HG03135 (cell line): Measurements from ENCODE around the gene TRIM14.
"Not testable (repeated sequence)": the region's sequence is repeated elsewhere in the genome, so short reads cannot be mapped to it uniquely, and the experiment has no call there.

Experiments used
- ATAC-seq: cut with Tn5 transposase; IDR thresholded peaks from one replicate; pipeline ENCODE4 v1.9.1; 2021; ENCODE audit warnings: mild to moderate bottlenecking, moderate library complexity; ENCODE audit not compliant: unreplicated experiment

TRIM14 gene

GRCh38 chr9:98117097-98117496, 1.9 kb downstream of the TRIM14 start:
- ATAC-seq = not testable (repeated sequence)

GRCh38 chr9:98109052-98109451, 10.0 kb downstream of the TRIM14 start:
- no peak for ATAC-seq

GRCh38 chr9:98108531-98109031, 10.4 kb downstream of the TRIM14 start:
- peak; percentile 72 for ATAC-seq

GRCh38 chr9:98107926-98108325, 11.1 kb downstream of the TRIM14 start:
- ATAC-seq = no peak

GRCh38 chr9:98105006-98105405, 14.0 kb downstream of the TRIM14 start:
- ATAC-seq = no peak

- ATAC-seq = no peak
Measured at GRCh38 chr9:98104445-98104881, 14.6 kb downstream of the TRIM14 start.

- peak; percentile 97 for ATAC-seq
Measured at GRCh38 chr9:98101868-98102273, 17.2 kb downstream of the TRIM14 start.

- ATAC-seq = no peak
Measured at GRCh38 chr9:98101416-98101815, 17.6 kb downstream of the TRIM14 start.

GRCh38 chr9:98100456-98100855, 18.6 kb downstream of the TRIM14 start:
- ATAC-seq = no peak

- no peak for ATAC-seq
Measured at GRCh38 chr9:98099898-98100297, 19.1 kb downstream of the TRIM14 start.

GRCh38 chr9:98099346-98099745, 19.7 kb downstream of the TRIM14 start:
- no peak for ATAC-seq

GRCh38 chr9:98097836-98098235, 21.2 kb downstream of the TRIM14 start:
- ATAC-seq = no peak

GRCh38 chr9:98096091-98096490, 22.9 kb downstream of the TRIM14 start:
- no peak for ATAC-seq

GRCh38 chr9:98095401-98095800, 23.6 kb downstream of the TRIM14 start:
- no peak for ATAC-seq

GRCh38 chr9:98094851-98095250, 24.2 kb downstream of the TRIM14 start:
- no peak for ATAC-seq

- ATAC-seq = no peak
Measured at GRCh38 chr9:98094316-98094715, 24.7 kb downstream of the TRIM14 start.

GRCh38 chr9:98092613-98092931, 26.4 kb downstream of the TRIM14 start:
- no peak for ATAC-seq

GRCh38 chr9:98091735-98092612, 27.0 kb downstream of the TRIM14 start:
- no peak for ATAC-seq

GRCh38 chr9:98090674-98091073, 28.3 kb downstream of the TRIM14 start:
- ATAC-seq = not testable (repeated sequence)

- ATAC-seq = no peak
Measured at GRCh38 chr9:98087420-98088354, 31.3 kb downstream of the TRIM14 start.

- ATAC-seq = no peak
Measured at GRCh38 chr9:98086461-98086860, 32.6 kb downstream of the TRIM14 start.

GRCh38 chr9:98085944-98086343, 33.1 kb downstream of the TRIM14 start:
- no peak for ATAC-seq
